Subcutaneous adipose tissue (tissue), 4 donors: ENCODE measurements around the gene BAIAP2. TPM values are rescaled to one million over a fixed set of nuclear protein-coding genes. Genes with fewer than 3 reads are reported as not detected.

Experiments used
- CTCF ChIP-seq: fragments of 450-650 bp; IDR thresholded peaks from one replicate; pipeline ENCODE4 v1.5.1; 2016; ENCODE audit warnings: low read depth, mild to moderate bottlenecking, control low read depth, antibody characterized with exemption, moderate library complexity
- total RNA-seq, 4 donors: library from RNA; depleted of rRNA; stranded (reverse); fragments of >200 nt; gene quantifications; one replicate each; pipeline ENCODE4 v1.1.0, GENCODE V29; 2016

BAIAP2 gene
- total RNA-seq, 4 donors from 2014 or later, result 17.4 to 31.1 (median 23.2) TPM

GRCh38 chr17:81044764-81045589, 10.0 kb downstream of the BAIAP2 start:
- no peak for TF ChIP-seq CTCF

GRCh38 chr17:81045590-81046095, 10.7 kb downstream of the BAIAP2 start:
- no peak for TF ChIP-seq CTCF

GRCh38 chr17:81046132-81046769, 11.3 kb downstream of the BAIAP2 start:
- no peak for TF ChIP-seq CTCF

- TF ChIP-seq CTCF, result no peak
These were observed 11.9 kb downstream of the BAIAP2 start for GRCh38 chr17:81046770-81047359.

GRCh38 chr17:81048827-81049371, 13.9 kb downstream of the BAIAP2 start:
- TF ChIP-seq CTCF, result no peak

- no peak for TF ChIP-seq CTCF
These were observed 14.5 kb downstream of the BAIAP2 start for GRCh38 chr17:81049372-81049911.
